Measurements from ENCODE around the gene GAS2L1. TPM values are rescaled to one million over a fixed set of nuclear protein-coding genes. Genes with fewer than 3 reads are reported as not detected.

The GAS2L1 gene
- total and polyA plus RNA-seq, 2 of the 4 experiments (the other 2 are of a cell fraction), result 1.4 to 15.6 TPM

DNA sequence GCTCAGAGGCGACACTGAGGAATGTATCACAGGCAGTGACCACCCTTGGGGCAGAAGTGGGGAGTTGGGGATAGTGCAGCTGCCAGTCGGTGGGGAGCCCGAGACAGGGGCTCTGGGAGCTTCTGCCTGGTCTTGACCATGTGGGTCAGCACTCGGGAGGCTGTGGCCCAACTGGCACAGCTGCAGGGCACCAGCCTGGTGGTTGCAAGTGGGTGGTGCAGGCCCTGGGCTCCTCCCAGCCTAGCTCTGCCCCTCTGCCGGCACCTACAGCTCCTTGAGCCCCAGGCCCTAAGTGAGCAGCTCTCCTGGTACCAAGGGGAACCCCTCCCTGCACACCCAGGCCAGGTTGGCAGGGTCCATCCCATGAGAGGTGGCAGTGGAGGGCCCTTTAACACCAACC lies 21.6 kb downstream of the GAS2L1 start:
- ChIA-PET POLR2A (ENCODE audit: unreplicated experiment) (no interaction called here), CTCF (interaction anchor here (0.5 to 0.6 kb wide), 2 partner anchors 18 to 142 kb away, joined by 4 to 8 read pairs; no protein-coding TSS in a partner anchor)
- H4K5ac ChIP-seq (ENCODE audit: low read depth, low read length), result no peak overlapping the region
- peaks cover 5% of the 10 kb centered on the region; the same call in 1 of the 2 replicates for H3K9me1 ChIP-seq (ENCODE audit: insufficient read depth, low read length)
- no peak overlapping the region for H3K9ac ChIP-seq (ENCODE audit: low read depth, low read length)
- H3K4me3 ChIP-seq (ENCODE audit: insufficient read depth, low read depth, low read length), result no peak overlapping the region
- H3K4me1 ChIP-seq (ENCODE audit: control insufficient read depth, insufficient read depth, low read length), result peaks cover 9% of the 10 kb centered on the region
- H2AFZ ChIP-seq (replicated peaks; ENCODE audit: low read length, poor library complexity), result no peak overlapping the region
- no peaks in the 10 kb centered on the region for H3K9me3 ChIP-seq (ENCODE audit: control insufficient read depth, insufficient read depth, low read length)
- DNase-seq, result no peak
- H2BK20ac ChIP-seq (ENCODE audit: low read depth, low read length), result no peak overlapping the region
- H2BK120ac ChIP-seq (ENCODE audit: low read depth, low read length), result no peak overlapping the region
- no peak overlapping the region for H2AK9ac ChIP-seq (replicated peaks; ENCODE audit: low read depth, low read length, poor library complexity)
- no CpG with 5 or more reads among the region's 5 CpGs for WGBS, 2 experiments (ENCODE audit: extremely low coverage in 2 of 2, insufficient read length in 1 of 2)
- no peak overlapping the region for H4K8ac ChIP-seq (ENCODE audit: low read depth in 2 of 2, low read length in 2 of 2)
- ATAC-seq (ENCODE audit: low read depth), result no peak
- no peak overlapping the region for H3K4ac ChIP-seq (ENCODE audit: low read depth, low read length)
- in situ Hi-C loops (cut with MboI; ENCODE audit: low sequenced_read_pairs) (no loop called here), dilution Hi-C loops (cut with HindIII; ENCODE audit: low sequenced_read_pairs, unreplicated experiment) (no loop called here), intact Hi-C loops (cut with micrococcal nuclease) (no loop called here)
- H3K18ac ChIP-seq (ENCODE audit: low read depth, low read length), result no peak overlapping the region
- no peak overlapping the region for H3K4me2 ChIP-seq (ENCODE audit: low read depth, low read length)
- H3K56ac ChIP-seq (ENCODE audit: extremely low read depth, insufficient read depth, low read length), result no peak overlapping the region
- no peak overlapping the region for H4K91ac ChIP-seq (ENCODE audit: insufficient read depth, low read depth, low read length)
- TF ChIP-seq BHLHE40 (IDR thresholded peaks at IDR 0.05; ENCODE audit: low read depth, low read length), result no peak
- TF ChIP-seq, protein P1, sequence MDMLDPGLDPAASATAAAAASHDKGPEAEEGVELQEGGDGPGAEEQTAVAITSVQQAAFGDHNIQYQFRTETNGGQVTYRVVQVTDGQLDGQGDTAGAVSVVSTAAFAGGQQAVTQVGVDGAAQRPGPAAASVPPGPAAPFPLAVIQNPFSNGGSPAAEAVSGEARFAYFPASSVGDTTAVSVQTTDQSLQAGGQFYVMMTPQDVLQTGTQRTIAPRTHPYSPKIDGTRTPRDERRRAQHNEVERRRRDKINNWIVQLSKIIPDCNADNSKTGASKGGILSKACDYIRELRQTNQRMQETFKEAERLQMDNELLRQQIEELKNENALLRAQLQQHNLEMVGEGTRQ (IDR thresholded peaks at IDR 0.05; ENCODE audit: low read depth, low read length), result no peak
- TF ChIP-seq RAD21 (IDR thresholded peaks at IDR 0.05; ENCODE audit: low read length), result no peak
- no peak for TF ChIP-seq POLR2A (IDR thresholded peaks at IDR 0.05; ENCODE audit: low read depth, low read length)
- TF ChIP-seq MAFK (IDR thresholded peaks at IDR 0.05; ENCODE audit: low read depth, low read length), result no peak
- no peak for TF ChIP-seq FOS (IDR thresholded peaks at IDR 0.05; ENCODE audit: low read depth, low read length)
- no peak for TF ChIP-seq CEBPB (IDR thresholded peaks at IDR 0.05; ENCODE audit: low read depth, low read length)
- TF ChIP-seq MAZ (IDR thresholded peaks at IDR 0.05; ENCODE audit: borderline replicate concordance, low read depth, low read length), result no peak
- TF ChIP-seq RCOR1 (IDR thresholded peaks at IDR 0.05; ENCODE audit: insufficient replicate concordance, low read length), result no peak
- TF ChIP-seq NFE2L2 (IDR thresholded peaks at IDR 0.05; ENCODE audit: low read depth, low read length), result no peak
- no peak for TF ChIP-seq CHD1 (IDR thresholded peaks at IDR 0.05; ENCODE audit: low read depth, low read length)
- TF ChIP-seq CTCF (conservative IDR thresholded peaks at IDR 0.05; ENCODE audit: low read depth, low read length), result no peak
- TF ChIP-seq, protein P2, sequence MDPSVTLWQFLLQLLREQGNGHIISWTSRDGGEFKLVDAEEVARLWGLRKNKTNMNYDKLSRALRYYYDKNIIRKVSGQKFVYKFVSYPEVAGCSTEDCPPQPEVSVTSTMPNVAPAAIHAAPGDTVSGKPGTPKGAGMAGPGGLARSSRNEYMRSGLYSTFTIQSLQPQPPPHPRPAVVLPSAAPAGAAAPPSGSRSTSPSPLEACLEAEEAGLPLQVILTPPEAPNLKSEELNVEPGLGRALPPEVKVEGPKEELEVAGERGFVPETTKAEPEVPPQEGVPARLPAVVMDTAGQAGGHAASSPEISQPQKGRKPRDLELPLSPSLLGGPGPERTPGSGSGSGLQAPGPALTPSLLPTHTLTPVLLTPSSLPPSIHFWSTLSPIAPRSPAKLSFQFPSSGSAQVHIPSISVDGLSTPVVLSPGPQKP (IDR thresholded peaks at IDR 0.05; ENCODE audit: borderline replicate concordance, low read depth, low read length), result no peak
- H3K14ac ChIP-seq (replicated peaks; ENCODE audit: low read depth, low read length), result no peak overlapping the region
- H3K23ac ChIP-seq (ENCODE audit: low read depth, low read length), result no peak overlapping the region
- H4K20me1 ChIP-seq (ENCODE audit: insufficient read depth, low read length), result no peaks in the 10 kb centered on the region; the same call in 1 of the 2 replicates
- no peak overlapping the region for H2BK5ac ChIP-seq (ENCODE audit: low read depth, low read length, poor library complexity, severe bottlenecking)
- no peak overlapping the region for H2BK15ac ChIP-seq (ENCODE audit: low read depth, low read length)
- no peak overlapping the region for H3K27ac ChIP-seq (ENCODE audit: insufficient read depth, low read length)
- H3K27me3 ChIP-seq (ENCODE audit: control insufficient read depth, insufficient read depth, low read length), result no peaks in the 10 kb centered on the region
- no peaks in the 10 kb centered on the region for H3K79me1 ChIP-seq (ENCODE audit: low read depth in 1 of 2, low read length in 2 of 2)
- H3K36me3 ChIP-seq (ENCODE audit: control insufficient read depth, insufficient read depth, low read length), result peaks cover 39% of the 10 kb centered on the region
- no peak overlapping the region for H2AK5ac ChIP-seq (ENCODE audit: low read depth, low read length)
- BruUV-seq (replicated peaks), result no TSS peak

Data from IMR-90 (cell line).